HEK293T (cell line): Measurements from ENCODE around the gene RANBP3.
"Not testable (repeated sequence)": the region's sequence is repeated elsewhere in the genome, so short reads cannot be mapped to it uniquely, and the experiment has no call there.

Source experiments
- CTCF ChIA-PET: fragments of 350-600 bp; formaldehyde crosslinking; extraction: SDS; loops from one replicate; lab custom pipeline; 2021; ENCODE audit warnings: antibody characterized with exemption, inconsistent platforms; lab: Yijun Ruan, JAX
- POLR2A ChIA-PET: fragments of 350-600 bp; formaldehyde crosslinking; extraction: SDS; loops from one replicate; lab custom pipeline; 2020; ENCODE audit warnings: antibody characterized with exemption, inconsistent platforms; lab: Yijun Ruan, JAX
- DNase-seq: peaks from one replicate; pipeline ENCODE4 v3.0.0; 2012; ENCODE audit warnings: mixed read lengths; ENCODE audit errors: extremely low spot score
- ARNT ChIP-seq: fragments of 450-650 bp; IDR thresholded peaks from 2 replicates; pipeline ENCODE4 v1.6.1; 2017; ENCODE audit warnings: mild to moderate bottlenecking
- BHLHE40 ChIP-seq: fragments of 450-650 bp; IDR thresholded peaks from 2 replicates; pipeline ENCODE4 v1.6.1; 2016; ENCODE audit warnings: mild to moderate bottlenecking, moderate library complexity, borderline replicate concordance
- CTBP1 ChIP-seq: fragments of 450-650 bp; IDR thresholded peaks from 2 replicates; pipeline ENCODE4 v1.6.1; 2016; ENCODE audit warnings: borderline replicate concordance
- ELF4 ChIP-seq: fragments of 450-650 bp; IDR thresholded peaks from 2 replicates; pipeline ENCODE4 v1.6.1; 2017; ENCODE audit warnings: antibody characterized with exemption
- FOXA1 ChIP-seq: fragments of 450-650 bp; IDR thresholded peaks from 2 replicates; pipeline ENCODE4 v1.6.1; 2016; ENCODE audit warnings: mild to moderate bottlenecking
- FOXK2 ChIP-seq: fragments of 450-650 bp; IDR thresholded peaks from 2 replicates; pipeline ENCODE4 v1.6.1; 2016; ENCODE audit warnings: mild to moderate bottlenecking
- FOXM1 ChIP-seq: fragments of 450-650 bp; IDR thresholded peaks from 2 replicates; pipeline ENCODE4 v1.6.1; 2017; ENCODE audit warnings: mild to moderate bottlenecking, borderline replicate concordance
- HDGF ChIP-seq: fragments of 450-650 bp; IDR thresholded peaks from 2 replicates; pipeline ENCODE4 v1.6.1; 2017; ENCODE audit warnings: antibody characterized with exemption, borderline replicate concordance
- L3MBTL2 ChIP-seq: fragments of 450-650 bp; conservative IDR thresholded peaks from 2 replicates; pipeline ENCODE4 v1.6.1; 2016; ENCODE audit warnings: mild to moderate bottlenecking
- LEF1 ChIP-seq: fragments of 450-650 bp; IDR thresholded peaks from 2 replicates; pipeline ENCODE4 v1.6.1; 2017; ENCODE audit warnings: mild to moderate bottlenecking, borderline replicate concordance
- NFRKB ChIP-seq: fragments of 450-650 bp; IDR thresholded peaks from 2 replicates; pipeline ENCODE4 v1.6.1; 2016; ENCODE audit warnings: mild to moderate bottlenecking, moderate library complexity
- PKNOX1 ChIP-seq: fragments of 450-650 bp; IDR thresholded peaks from 2 replicates; pipeline ENCODE4 v1.6.1; 2016
- SP1 ChIP-seq: fragments of 450-650 bp; IDR thresholded peaks from 2 replicates; pipeline ENCODE4 v1.6.1; 2017
- SUZ12 ChIP-seq: fragments of 450-650 bp; IDR thresholded peaks from 2 replicates; pipeline ENCODE4 v1.6.1; 2016; ENCODE audit warnings: mild to moderate bottlenecking
- TARDBP ChIP-seq: fragments of 450-650 bp; IDR thresholded peaks from 2 replicates; pipeline ENCODE4 v1.6.1; 2016
- ZNF384 ChIP-seq: fragments of 450-650 bp; IDR thresholded peaks from 2 replicates; pipeline ENCODE4 v1.6.1; 2016

Gene RANBP3, protein sequence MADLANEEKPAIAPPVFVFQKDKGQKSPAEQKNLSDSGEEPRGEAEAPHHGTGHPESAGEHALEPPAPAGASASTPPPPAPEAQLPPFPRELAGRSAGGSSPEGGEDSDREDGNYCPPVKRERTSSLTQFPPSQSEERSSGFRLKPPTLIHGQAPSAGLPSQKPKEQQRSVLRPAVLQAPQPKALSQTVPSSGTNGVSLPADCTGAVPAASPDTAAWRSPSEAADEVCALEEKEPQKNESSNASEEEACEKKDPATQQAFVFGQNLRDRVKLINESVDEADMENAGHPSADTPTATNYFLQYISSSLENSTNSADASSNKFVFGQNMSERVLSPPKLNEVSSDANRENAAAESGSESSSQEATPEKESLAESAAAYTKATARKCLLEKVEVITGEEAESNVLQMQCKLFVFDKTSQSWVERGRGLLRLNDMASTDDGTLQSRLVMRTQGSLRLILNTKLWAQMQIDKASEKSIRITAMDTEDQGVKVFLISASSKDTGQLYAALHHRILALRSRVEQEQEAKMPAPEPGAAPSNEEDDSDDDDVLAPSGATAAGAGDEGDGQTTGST

GRCh38 chr19:5977785-5978605 is at the start of gene RANBP3:
RANBP3 (minus strand) TSS chr19:5978140; CDS start chr19:5978082, 58 bp downstream.
- ChIA-PET POLR2A (interaction anchor here (0.6 to 4.1 kb wide), 10 partner anchors 8 to 174 kb away, joined by 3 to 33 read pairs (median 4); partner anchors contain the start of genes NDUFA11 and NRTN), CTCF (interaction anchor here (2.9 kb wide), 1 partner anchor 10 kb away, joined by 22 read pairs; no protein-coding TSS in a partner anchor)
- DNase-seq, result peak; percentile 100
- TF ChIP-seq L3MBTL2 (peak; percentile 99), ARNT (no peak)

DNA sequence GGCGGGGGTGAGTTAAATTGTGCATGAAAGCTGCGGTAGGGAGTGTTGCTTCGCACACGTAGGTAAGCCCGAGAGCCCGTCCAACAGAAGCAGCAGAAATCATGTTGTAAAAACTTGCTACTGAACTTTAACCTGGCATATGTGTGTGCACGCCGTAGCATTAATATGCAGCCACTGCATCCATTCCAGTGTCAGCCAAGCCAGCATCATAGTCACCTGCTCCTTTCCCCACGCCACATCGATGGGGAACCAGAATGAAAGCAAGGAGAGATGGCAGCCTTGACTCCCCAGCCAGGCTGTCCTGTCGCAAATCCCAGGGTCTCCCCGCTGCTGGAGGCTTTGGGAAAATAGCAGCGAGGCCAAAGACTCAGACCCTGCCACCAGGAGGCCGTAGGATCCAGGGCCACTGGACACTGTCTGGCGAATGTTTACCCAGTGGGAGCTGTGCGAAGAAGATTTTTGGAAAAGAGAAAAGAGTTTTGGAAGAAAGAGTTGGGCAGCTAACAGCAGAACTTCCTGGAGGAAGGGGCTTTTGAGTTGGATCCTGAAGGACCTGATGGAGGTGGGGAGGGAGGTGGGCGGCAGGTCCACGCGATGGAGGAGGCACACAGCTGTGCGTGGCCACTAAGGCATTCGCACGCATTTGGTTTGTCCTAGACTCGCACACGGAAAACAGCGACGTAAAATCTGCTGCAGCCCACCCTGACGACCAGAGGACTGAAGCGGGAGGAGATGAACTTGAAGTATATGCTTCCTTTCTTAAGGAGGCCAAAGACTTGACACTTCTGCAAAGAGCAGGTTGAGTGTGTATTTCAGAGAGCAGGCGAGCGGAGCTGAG is 48.7 kb upstream of the RANBP3 start:
- DNase-seq, result no peak
- ChIA-PET CTCF (interaction anchor here (1.7 kb wide), 1 partner anchor 39 kb away, joined by 4 read pairs; no protein-coding TSS in a partner anchor), POLR2A (interaction anchor here (1.3 kb wide), 1 partner anchor 199 kb away, joined by 4 read pairs; no protein-coding TSS in a partner anchor)
- TF ChIP-seq TARDBP, result no peak
- no peak for TF ChIP-seq ARNT
- no peak for TF ChIP-seq FOXA1
- TF ChIP-seq PKNOX1, result no peak
- no peak for TF ChIP-seq ELF4
- no peak for TF ChIP-seq SP1
- no peak for TF ChIP-seq CTBP1
- TF ChIP-seq FOXK2, result no peak
- TF ChIP-seq BHLHE40, result no peak
- no peak for TF ChIP-seq NFRKB
- no peak for TF ChIP-seq SUZ12
- no peak for TF ChIP-seq L3MBTL2
- TF ChIP-seq FOXM1, result no peak

DNA sequence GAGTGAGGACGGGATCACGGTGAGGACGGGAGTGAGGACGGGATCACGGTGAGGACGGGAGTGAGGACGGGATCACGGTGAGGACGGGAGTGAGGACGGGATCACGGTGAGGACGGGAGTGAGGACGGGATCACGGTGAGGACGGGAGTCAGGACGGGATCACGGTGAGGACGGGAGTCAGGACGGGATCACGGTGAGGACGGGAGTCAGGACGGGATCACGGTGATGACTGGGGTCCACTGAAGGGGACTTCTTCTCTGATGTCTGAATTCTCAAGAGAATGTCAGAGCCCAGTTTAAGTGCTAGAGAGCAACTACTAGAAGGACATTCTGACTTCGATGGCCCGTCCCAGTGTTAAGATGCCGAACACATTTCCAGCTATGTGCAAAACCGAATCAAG is 46.8 kb upstream of the RANBP3 start:
- CTCF ChIA-PET, result interaction anchor here (0.7 kb wide), 1 partner anchor 221 kb away, joined by 4 read pairs; the partner anchor contains the start of gene NRTN
- not testable (repeated sequence) for DNase-seq
- POLR2A ChIA-PET, result interaction anchor here (0.7 to 1.3 kb wide), 2 partner anchors 34 to 197 kb away, joined by 3 to 4 read pairs; no protein-coding TSS in a partner anchor

- TF ChIP-seq ZNF384 (no peak), CTBP1 (no peak), L3MBTL2 (no peak), SUZ12 (no peak), SP1 (no peak), FOXA1 (no peak), PKNOX1 (no peak), LEF1 (no peak), ELF4 (no peak), NFRKB (no peak), TARDBP (no peak), FOXK2 (no peak), HDGF (no peak), ARNT (no peak), BHLHE40 (no peak), FOXM1 (no peak)
- ChIA-PET CTCF (interaction anchor here (2.4 to 2.5 kb wide), 2 partner anchors 37 to 220 kb away, joined by 13 to 30 read pairs; partner anchors contain the start of gene NRTN), POLR2A (interaction anchor here (2.5 kb wide), 1 partner anchor 34 kb away, joined by 10 read pairs; no protein-coding TSS in a partner anchor)
- no peak for DNase-seq
Measured at GRCh38 chr19:6023936-6024335, 46.0 kb upstream of the RANBP3 start.

GRCh38 chr19:6023085-6023682 is 45.2 kb upstream of the RANBP3 start:
- ChIA-PET CTCF (interaction anchor here (0.7 to 2.5 kb wide), 11 partner anchors 11 to 219 kb away, joined by 3 to 30 read pairs (median 8); partner anchors contain the start of gene NRTN), POLR2A (interaction anchor here (1.0 to 2.5 kb wide), 5 partner anchors 33 to 232 kb away, joined by 3 to 10 read pairs (median 4); partner anchors contain the start of genes DUS3L and RANBP3)
- no peak for DNase-seq
- TF ChIP-seq FOXA1 (no peak), FOXM1 (no peak), NFRKB (no peak), CTBP1 (no peak), ARNT (no peak), HDGF (no peak), ZNF384 (no peak), SUZ12 (no peak), PKNOX1 (no peak), BHLHE40 (no peak), LEF1 (no peak), FOXK2 (no peak)
